Stomach (tissue), 4 donors: Measurements from ENCODE around the gene DLGAP1.

Source experiments
- POLR2A ChIP-seq, 4 donors: fragments of 450-650 bp; IDR thresholded peaks; one replicate each; pipeline ENCODE4 v1.6.1; 2016; ENCODE audit warnings: antibody characterized with exemption in 4 of 4, control low read depth in 2 of 4, mild to moderate bottlenecking in 1 of 4, moderate library complexity in 1 of 4
- POLR2AphosphoS5 ChIP-seq, 3 donors: sonication (generic); formaldehyde crosslinking; IDR thresholded peaks; one replicate each; pipeline ENCODE4 v1.6.1; 2016; ENCODE audit warnings: antibody characterized with exemption in 3 of 3

GRCh38 chr18:3690764-3691066 lies 764.4 kb downstream of the DLGAP1 start:
- TF ChIP-seq POLR2A (IDR thresholded peaks at IDR 0.05) (no peak), POLR2AphosphoS5 (IDR thresholded peaks at IDR 0.05) (no peak)
